Right hindlimb (tissue), 1 donor: ENCODE measurements around the gene RO60.

Experiments used
- DNase-seq: peaks from one replicate; pipeline ENCODE4 v3.0.0-alpha.2; 2018

Gene RO60

DNA sequence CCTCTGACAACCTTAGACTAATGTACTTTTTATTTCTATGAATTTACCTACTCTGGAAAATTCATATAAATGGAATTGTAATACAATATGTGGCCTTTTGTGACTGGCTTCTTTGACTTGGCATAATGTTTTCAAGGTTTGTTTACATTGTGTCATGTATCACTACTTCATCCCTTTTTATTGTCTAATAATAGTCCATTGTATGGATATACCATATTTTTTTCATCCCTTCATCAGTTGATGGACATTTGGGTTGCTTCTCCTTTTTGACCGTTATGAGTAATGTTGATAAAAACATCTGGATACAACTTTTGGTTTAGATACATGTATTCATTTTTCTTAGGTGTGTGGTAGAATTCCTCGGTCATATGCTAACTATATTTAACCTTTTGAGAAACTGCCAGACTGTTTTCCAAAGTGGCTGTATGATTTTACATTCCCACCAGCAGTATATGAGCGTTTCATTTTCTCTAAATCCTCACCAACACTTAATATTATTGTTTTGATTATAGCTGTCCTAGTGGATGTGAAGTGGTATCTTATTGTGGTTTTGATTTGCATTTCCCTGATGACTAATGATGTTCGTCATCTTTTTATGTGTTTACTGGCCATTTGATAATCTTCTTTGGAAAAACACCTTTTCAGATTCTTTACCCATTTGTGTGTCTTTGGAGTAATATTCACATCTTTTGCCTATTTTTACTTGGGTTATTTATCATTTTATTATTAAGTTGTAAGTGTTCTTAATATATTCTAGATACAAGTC lies 3.5 kb downstream of the RO60 start:
- DNase-seq: no peak

DNA sequence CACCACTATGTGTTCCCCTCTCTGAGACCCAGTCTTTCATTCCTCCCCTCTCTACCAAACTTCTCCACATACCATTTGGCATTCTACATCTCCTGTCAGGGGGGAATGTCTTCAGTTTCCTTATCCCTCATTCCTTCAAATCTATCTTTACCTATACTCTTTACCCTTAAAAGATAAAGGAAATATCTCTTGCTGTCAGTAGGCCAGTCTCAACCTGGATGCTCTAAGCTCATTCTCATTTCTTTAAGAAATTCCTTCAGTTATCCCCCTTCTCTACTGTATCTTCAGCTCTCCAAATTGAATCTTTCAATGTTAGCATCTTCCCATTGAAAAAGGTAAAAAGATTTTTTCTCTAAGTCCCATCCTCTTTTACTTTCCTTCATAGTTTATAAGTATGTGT lies 6.5 kb downstream of the RO60 start:
- DNase-seq: no peak

DNA sequence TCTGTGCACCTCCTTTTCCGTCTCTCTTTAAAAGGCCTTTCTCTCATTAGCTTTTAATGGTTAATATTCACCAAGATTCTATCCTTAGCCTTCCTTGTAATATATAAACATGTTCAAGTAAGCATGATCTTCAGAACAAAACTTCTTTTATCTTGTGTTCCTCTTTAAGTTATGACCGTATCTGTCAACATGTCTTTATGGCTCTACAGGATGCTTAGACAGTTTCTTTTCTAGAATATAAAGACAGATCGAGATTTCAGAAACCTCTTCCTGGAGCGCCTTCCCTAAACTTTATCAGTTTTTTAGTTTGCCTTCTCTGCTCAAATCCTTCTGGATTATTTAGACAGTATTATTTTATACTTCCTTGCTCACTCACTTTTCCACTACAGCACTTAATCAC lies 7.2 kb downstream of the RO60 start:
- DNase-seq: no peak

DNA sequence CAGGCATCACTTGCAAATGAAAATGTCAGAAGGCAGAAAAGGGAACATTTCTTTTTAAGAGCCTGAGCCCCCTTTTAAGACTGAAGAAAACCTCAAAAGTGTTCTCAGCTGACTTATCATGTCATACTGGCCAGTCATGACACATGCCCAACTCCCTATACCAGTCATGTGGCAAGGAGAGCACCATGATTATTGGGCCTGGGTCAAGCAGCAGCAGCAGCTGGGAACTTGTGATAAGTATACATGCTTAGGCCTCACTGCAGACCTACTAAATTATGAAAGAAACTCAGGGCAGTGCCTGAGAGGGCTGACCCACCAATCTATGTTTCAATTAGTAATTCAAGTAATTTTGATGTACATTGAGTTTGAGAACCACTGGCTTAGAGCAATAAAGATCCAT lies 8.6 kb downstream of the RO60 start:
- no peak for DNase-seq

DNA sequence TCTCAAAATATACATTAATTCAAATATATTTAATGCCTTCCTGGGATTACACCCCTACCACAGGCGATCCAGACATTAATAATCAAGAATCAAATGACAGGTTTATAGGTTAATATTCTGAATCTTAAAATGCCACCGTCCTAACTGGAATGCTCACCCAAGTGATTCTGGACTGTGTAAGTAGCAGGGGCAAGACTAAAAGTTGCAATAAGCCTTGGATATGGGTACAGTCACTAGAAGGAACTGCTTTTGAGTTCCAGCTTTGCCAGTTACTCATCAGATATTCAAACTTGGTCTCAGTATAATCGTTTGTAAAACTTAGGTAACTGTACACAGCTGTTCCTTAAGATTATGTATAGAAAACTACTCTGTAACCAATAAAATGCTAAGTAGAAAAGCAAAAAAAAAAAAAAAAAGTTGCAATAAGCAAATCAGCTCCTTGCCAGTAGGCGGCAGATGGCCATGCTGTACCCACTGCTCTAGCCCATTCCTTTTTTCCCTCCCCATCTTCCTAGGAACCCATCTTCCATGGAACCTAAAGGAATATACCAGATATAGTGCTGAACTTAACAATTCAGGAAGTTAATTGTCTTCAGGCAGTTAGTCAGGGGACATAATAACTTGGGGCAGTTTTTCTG lies 10.5 kb downstream of the RO60 start:
- DNase-seq: no peak

DNA sequence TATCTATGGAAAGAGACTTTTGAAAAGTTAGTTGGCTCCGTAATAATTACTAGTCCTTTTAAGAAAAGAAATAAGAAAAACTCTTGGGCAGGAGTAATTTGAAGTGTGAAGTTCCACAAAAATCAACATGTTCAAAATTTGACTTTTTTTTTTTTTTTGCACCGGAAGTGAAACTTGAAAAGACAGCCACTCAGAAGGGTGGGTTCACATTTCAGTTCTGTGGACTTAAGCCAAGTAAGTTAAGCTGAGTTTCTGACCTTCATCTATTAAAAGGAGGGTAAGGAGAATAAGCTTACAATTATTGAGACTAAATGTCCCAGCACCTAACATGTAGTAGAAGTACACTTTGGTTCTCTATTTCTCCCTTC lies 11.0 kb downstream of the RO60 start:
- DNase-seq: no peak

DNA sequence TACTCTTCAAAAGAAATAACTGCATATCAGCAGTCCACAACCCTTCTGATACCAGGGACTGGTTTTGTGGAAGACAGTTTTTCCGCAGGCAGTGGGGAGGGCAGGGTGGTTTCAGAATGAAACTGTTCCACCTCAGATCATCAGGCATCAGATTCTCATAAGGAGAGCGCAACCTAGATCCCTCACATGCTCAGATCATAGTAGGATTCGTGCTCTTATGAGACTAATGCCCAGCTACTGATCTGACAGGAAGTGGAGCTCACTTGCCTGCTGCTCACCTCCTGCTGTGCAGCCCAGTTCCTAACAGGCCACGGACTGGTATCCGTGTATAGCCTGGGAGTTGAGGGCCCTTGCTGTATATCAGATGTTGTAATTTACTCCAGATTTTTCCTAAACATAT lies 11.5 kb downstream of the RO60 start:
- no peak for DNase-seq

DNA sequence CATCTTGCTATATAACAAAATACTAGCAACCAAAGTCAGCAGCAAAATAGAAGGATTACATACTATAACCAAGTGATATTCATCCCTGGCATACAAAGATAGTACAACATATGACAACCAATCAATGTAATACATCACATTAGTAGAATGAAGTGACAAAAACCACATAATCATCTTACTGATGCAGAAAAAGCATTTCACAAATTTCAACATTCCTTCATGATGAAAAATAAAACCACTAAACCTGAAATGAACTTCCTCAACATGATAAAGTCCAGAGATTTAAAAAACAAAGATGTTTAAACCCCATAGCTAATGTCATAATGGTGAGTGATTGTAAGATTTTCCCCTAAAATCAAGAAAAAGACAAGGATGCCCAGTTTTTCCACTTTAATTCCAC lies 18.6 kb downstream of the RO60 start:
- no peak for DNase-seq

DNA sequence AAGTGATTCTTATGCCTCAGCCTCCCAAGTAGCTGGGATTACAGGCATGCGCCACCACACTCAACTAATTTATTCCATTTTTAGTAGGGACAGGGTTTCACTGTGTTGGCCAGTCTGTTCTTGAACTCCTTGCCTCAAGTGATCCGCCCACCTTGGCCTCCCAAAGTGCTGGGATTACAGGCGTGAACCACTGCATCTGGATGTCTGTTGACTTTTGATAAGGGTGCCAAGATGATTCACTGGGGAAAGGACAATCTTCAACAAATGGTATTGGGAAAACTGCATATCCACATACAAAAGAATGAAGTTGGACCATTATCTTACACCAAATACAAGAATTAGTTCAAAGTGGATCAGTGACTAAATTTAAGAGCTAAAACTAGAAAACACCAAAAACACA lies 19.8 kb downstream of the RO60 start:
- DNase-seq: no peak

DNA sequence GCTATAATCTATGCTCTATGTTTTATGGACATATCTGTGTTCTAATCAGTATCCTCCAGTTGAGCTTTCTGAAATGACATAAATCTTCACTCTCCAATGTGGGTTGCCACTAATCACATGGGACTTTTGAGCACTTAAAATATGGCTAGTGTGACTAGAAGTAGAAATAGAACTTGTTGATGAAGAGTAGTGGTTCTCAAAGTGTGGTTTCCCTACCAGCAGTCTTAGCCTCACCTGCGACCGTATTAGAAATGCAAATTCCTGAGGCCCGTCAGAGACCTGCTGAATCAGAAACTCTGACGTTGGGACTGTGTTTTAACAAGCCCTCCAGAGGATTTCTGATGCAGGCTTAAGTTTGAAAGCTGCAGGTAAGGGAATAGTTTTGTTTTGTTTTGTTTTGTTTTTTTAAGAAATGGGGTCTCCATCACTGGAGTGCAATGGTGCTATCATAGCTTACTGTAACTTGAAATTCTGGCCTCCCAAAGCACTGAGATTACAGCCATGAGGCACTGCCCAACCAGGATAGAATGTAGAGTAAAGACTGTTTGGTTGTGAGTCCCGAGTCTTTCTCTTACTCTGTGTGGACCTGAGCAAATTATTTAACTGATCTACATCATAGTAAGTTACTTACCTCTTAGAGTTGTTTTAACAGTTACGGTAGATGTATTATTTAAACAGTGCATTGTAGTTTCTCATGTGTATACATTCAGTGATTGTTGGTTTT lies 24.1 kb downstream of the RO60 start:
- no peak for DNase-seq

DNA sequence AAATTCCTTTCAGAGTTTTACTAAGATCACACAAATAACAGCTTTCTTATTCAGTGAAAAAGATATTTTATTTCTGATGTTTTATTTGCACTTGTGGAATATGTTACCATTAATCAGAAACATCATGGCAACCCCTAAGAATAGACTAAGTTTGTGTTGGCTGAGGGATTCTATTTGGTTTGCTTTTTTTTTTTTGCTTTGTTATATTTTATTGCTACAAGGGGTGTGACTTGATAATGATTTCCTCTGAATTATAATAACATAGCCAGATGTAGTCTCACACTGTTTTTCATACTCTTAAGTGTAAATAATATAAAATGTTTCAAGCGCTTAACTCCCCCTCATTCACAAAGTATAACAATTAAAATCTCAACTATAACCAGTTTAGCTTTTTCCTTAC lies 25.9 kb downstream of the RO60 start:
- DNase-seq: no peak

DNA sequence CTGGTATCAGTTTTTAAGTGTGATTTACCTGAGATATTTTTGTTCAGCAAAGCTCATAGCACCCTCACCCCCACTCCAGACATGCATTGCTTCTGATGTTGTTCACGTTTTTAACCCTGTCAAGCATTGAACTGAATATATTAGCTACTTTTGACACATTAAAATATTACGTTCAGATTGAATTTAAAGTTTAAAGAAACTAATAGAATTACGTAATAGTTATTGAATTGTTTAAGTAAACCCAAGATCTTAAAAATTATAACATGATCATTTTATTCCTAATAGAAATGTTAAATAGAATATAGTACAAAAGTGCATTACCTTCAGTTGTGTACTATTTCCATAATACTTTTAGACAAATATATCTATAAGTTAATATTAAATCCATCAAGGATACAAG lies 26.9 kb downstream of the RO60 start:
- DNase-seq: no peak

DNA sequence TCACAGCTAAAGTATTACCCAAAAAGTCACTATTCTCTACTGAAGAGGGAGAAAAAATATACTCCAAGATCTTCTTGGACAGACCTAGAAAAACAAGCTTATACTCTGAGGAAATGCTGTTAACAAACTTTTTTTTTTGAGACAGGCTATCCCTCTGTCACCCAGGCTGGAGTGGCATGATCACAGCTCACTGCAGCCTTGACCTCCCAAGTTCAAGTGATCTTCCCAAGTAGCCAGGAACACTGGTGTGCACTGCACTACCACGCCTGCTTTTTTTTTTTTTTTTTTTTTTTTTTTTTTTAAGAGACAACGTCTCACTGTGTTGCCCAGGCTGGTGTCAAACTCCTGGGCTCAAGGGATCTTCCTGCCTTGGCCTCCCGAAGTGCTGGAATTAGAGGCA lies 28.5 kb downstream of the RO60 start:
- DNase-seq: no peak

DNA sequence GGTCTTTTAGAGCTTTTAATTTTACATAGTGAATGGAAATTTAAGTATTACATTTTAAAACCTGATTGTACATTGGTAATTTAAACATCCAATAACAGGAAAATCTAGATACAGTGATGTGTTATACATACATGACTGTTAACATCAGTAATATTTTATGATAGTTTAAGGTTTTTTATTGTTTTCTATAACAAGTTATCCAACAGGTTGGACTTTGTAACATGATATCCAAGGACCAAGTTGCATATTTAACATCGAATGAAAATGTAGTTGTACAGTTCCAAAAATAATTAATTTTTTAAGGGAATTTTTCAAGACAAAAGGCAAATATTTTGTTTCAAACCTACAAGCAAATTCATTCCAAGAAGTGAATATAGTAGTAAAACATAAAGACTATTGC lies 31.5 kb downstream of the RO60 start:
- DNase-seq: no peak

DNA sequence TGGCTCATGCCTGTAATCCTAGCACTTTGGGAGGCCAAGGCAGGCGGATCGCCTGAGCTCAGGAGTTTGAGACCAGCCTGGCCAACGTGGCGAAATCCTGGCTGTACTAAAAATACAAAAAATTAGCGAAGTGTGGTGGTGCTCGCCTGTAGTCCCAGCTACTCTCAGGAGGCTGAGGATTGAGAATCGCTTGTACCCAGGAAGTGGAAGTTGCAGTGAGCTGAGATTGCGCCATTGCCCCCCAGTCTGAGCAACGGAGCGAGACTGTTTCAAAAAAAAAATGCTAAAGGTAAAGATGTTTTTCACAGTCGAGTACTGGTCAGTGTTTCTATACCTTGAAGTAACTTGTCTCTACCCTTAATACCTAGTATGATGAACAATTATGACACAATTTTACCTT lies 34.7 kb downstream of the RO60 start:
- DNase-seq: no peak

DNA sequence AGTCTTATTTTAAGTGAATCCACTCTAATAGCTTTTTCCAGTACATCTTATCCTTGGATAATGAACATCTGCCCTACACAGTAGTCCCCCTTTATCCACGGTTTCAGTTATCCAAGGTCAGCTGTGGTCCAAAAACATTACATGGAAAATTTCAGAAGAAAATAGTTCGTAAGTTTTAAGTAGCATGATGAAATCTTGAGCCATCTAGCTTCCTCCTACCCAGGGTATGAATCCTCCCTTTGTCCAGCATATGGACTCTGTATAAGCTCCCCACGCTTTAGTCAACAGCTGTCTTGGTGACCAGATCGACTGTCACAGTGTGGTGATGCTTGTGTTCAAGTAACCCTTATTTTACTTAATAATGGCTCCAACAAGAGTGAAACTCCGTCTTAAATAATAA lies 43.2 kb downstream of the RO60 start:
- DNase-seq: no peak

DNA sequence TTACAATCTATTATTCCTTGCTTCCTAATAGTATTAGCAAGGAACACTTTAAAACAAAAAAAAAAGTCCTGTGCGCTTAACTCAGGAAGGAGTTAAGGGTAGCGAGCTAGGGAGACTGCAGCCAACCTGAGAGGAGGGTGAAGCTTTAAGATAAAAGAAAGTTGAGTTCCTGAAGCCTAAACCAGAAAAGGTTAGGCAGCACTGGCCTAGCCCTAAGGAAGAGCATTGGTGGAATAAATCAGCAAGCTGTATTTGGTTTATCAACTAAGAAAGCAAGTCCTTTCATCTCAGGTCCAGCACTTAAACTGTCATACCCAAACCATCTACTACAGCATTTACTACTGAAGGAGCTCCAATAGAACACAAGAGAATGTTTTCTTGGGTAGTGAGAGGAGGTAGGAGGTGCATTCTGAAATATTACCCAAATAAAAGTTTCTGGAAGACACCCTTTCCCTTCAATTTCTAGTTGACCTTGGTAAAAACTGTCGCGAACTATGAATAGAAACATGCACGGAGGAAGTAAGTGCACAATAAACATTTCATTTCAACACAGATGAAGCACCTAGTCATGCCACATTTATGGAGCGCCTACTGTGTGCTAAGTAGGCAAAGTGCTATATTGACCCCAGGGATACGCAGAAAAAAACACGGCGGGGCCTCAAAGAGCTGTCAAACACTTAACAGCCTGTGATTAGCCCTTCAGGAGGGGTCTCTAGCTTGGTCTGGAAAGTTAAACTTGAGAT lies 44.5 kb downstream of the RO60 start:
- DNase-seq: no peak

DNA sequence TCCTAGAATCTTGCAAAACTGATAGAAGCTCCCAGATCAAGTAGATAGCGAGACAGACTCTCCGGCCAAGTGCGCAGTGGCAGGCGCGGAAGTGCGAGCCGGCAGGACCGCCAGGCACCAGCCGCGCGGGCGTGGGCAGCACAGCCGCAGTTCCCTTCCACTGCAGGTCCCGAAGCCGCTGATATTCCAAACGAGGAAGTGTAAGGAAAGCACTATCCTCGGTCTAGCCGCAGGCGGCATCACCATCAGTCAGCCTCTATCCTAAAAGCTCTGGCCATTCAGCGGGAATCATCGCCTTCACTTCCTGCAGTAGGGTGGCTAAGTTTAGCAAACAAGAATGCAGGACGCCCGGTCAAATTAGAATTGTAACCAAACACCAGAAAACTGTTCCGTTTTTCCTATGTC lies 45.1 kb downstream of the RO60 start:
- peak; percentile 59 for DNase-seq

DNA sequence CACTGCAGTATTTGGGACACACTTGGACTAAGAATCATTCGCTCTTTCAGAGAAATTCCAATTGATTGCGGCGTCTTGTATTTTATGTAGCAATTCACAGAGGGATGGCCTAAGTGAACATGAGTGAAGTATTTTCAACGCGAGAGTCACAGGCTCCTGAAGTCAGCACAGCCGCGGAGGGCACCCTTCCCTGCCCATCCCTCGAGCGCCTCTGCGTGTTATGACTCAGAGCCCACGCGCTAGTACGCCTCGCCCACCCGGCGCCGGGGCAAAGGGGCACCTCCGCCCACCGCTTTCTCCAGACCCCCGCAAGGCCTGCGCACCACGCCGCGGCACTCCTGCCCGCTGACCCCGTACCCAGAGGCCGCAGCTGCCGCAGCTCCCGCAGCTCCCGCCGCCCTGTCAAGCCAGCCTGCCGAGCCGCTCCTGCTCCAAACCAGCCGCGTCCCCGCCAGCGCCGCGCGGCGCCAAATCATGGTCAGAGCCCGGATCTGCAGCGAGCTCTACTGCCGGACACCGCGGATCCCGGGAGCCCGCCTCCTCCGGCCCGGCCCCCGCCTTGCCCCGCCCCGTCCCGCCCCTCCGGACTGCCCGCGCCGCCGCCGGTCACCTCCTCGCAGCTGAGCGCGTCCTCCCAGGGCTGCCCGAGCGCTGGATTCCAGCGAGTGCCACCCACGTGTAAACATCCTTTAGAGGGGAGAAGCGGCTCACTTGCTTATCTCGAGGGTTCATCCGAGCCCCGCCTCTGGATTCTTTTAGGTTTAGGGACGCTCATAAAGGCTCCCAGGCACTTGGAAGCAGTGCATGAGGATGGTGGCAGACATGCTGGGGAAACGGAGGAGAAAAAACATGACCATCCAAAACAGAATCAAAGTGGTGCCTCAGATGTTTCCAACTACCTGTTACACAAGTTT lies 45.8 kb downstream of the RO60 start, which contains the start of gene GLRX2:
TSS of gene GLRX2 (minus strand) at position 508 of the 914 bp plus-strand sequence. CDS start at position 476, 32 bp downstream.
- DNase-seq: peak; percentile 93

DNA sequence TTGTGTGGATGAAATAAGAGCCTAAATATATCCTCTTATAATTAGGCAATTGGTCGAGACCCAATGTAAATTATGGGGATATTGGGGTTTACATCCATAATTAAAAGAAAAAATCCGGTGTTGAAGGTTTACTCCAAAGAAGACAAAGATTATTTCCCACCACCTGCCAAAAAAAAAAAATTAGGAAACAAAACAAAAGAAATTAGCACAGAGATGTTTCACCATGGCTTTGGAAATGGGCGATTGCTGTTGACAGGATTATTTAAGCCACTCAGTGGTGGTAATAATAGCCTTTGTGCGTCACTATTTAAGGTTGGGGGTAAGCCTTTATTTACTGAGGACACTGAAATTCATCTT lies 46.4 kb downstream of the RO60 start:
- DNase-seq: no peak

DNA sequence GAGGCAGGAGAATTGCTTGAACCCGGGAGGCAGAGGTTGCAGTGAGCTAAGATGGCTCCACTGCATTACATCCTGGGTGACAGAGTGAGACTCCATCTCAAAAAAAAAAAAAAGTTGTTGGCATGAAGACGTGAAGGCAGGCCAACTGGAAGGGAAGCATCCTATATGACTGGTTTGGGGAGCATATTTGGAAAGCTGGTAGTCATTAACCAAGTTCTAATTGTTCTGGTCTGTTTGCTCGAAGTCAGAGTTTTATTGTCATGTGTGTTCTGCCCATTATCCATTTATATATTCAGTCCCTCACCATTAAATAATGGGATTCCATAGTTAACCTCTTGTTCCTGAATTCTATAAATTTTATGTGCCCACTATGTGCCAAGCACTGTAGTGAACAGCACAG lies 49.1 kb downstream of the RO60 start:
- no peak for DNase-seq
